Right lobe of liver (tissue), 6 donors: ENCODE data around the gene BCAM. TPM values are rescaled to one million over a fixed set of nuclear protein-coding genes. Genes with fewer than 3 reads are reported as not detected.

Experiments used
- ATAC-seq, 4 donors: fragments of 200-7000 bp; cut with Tn5 transposase; one replicate each; pipeline ENCODE4 v1.9.1; 2020; ENCODE audit warnings: mild to moderate bottlenecking in 4 of 4, moderate library complexity in 4 of 4
- DNase-seq, 3 donors: peaks; one replicate each; pipeline ENCODE4 v3.0.0-alpha.2; 2020
- H3K27ac ChIP-seq, 3 donors: fragments of 200-600 bp; one replicate each; pipeline ENCODE4 v1.8.0; 2022
- H3K27me3 ChIP-seq, 2 donors: fragments of 200-600 bp; one replicate each; pipeline ENCODE4 v1.8.0; 2022
- H3K36me3 ChIP-seq, 4 donors: fragments of 200-600 bp; sonication (generic) in 1 of 4; one replicate each; pipeline versions ENCODE4 v1.5.1 to v1.8.0; 2017 to 2022; ENCODE audit warnings: control low read depth in 1 of 4
- H3K4me1 ChIP-seq, 4 donors: fragments of 200-600 bp; sonication (generic) in 1 of 4; one replicate each; pipeline versions ENCODE4 v1.5.1 to v1.8.0; 2017 to 2022; ENCODE audit warnings: control low read depth in 1 of 4
- H3K4me3 ChIP-seq, 3 donors: fragments of 200-600 bp; one replicate each; pipeline ENCODE4 v1.8.0; 2022
- H3K9me3 ChIP-seq, 4 donors: fragments of 200-600 bp; sonication (generic) in 1 of 4; one replicate each; pipeline versions ENCODE4 v1.5.1 to v1.8.0; 2017 to 2022; ENCODE audit warnings: control low read depth in 1 of 4
- CTCF ChIP-seq, 4 donors: fragments of 200-600 bp in 3 of 4; fragments of 450-650 bp in 1 of 4; IDR thresholded peaks; one replicate each; pipeline versions ENCODE4 v1.5.1 to v1.8.0; 2016 to 2022; ENCODE audit warnings: antibody characterized with exemption in 4 of 4, mild to moderate bottlenecking in 2 of 4
- POLR2A ChIP-seq: fragments of 450-650 bp; IDR thresholded peaks from one replicate; pipeline ENCODE4 v1.6.1; 2017; ENCODE audit warnings: antibody characterized with exemption, mild to moderate bottlenecking
- WGBS: methylation state at CpG from one replicate; pipeline ENCODE4 v1.1.6; 2018; ENCODE audit warnings: low coverage, low lambda C conversion rate; ENCODE audit not compliant: insufficient coverage; ENCODE audit errors: missing lambda C conversion rate; 5-methylcytosine and 5-hydroxymethylcytosine counted together
- intact Hi-C, 2 donors: fragments of 100-400 bp; cut with DNase I; formaldehyde crosslinking; loops; one replicate each; pipeline versions ENCODE4 v1.11.2 to v1.14.1; 2022
- total RNA-seq, 6 experiments: library from RNA; depleted of rRNA in 2 of 6; stranded (reverse); fragments of >200 nt in 2 of 6; fragmentation: NEBNext Ultra II Directional in 3 of 6; extraction: Animal tissue kit (Norgen Biotek cat#: 25700) in 3 of 6; gene quantifications; one replicate each; pipeline versions ENCODE4 v1.1.0 to v1.2.4, GENCODE V29; 2016 to 2023
- donor health status: DM: no; HTN: yes; CAD: no.
- donor health status: DM: no; HTN: no; CAD: no.
- donor health status: DM: no; HTN: no; CAD: no.
- donor health status: DM: no; HTN: yes; CAD: no.
- donor health status: DM: no; HTN: yes; CAD: no.

BCAM gene
- total RNA-seq, 6 experiments from 2014 or later, result 26.5 to 48.3 (median 32.7) TPM

GRCh38 chr19:44807652-44808462 is 1.0 kb upstream of the BCAM start:
- Histone ChIP-seq H3K9me3 (no peaks in the 10 kb centered on the region), H3K27me3 (no peaks in the 10 kb centered on the region), H3K4me3 (peak overlapping the region in 1 of 3 donors; percentile 56), H3K4me1 (peaks cover 0 to 23% (median 10%) of the 10 kb centered on the region in 4 donors), H3K27ac (peak overlapping the region; percentile 38 to 75 (median 72)), H3K36me3 (no peaks in the 10 kb centered on the region)
- 11% methylated on average over 9 of the region's 14 CpGs for WGBS
- intact Hi-C loops, result no loop called here
- peak; percentile 80 to 82 (median 81) for DNase-seq
- TF ChIP-seq CTCF (IDR thresholded peaks at IDR 0.05) (peak; percentile 42 to 58 (median 54)), POLR2A (no peak)
- ATAC-seq, result peak; percentile 69 to 83 (median 74)

DNA sequence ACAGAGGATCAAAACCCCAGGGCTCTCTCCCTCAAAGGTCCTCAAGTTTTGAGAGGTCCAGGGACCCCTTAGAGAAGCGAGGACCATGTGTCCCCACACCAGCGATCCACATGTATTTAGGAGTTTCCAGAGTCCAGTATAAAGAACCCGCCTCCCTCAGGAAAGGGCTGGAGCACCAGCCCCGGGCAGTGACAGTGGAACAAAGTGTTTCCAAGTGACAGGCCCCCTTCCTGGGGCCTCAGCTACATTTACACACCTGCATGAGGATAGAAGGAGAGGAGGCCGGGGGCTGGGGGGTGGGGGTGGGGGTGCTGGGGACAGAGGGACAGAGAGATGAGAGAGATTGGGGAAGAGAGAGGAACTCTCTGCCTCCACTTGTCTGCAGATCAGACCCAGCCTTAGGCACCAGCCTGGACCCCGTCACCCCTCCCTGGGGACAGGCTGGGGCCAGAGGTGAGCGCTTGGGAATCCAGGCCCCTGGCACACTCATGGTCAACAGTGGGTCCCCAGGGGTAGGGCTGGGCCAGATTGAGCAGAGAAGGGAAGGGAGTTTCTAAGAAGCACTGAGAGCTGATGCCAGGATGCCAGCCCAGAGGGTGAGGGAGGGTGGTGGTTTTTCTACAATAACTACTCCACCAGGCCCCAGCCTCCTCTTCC is 802 bp downstream of the BCAM start:
- TF ChIP-seq POLR2A, result no peak
- no peak for TF ChIP-seq CTCF (IDR thresholded peaks at IDR 0.05)
- H3K36me3 ChIP-seq, result no peaks in the 10 kb centered on the region
- 46% methylated on average over 4 of the region's 7 CpGs for WGBS
- H3K4me3 ChIP-seq, result peak overlapping the region; percentile 53 to 56 (median 54)
- intact Hi-C loops, result no loop called here
- H3K27ac ChIP-seq, result no peak overlapping the region
- no peaks in the 10 kb centered on the region for H3K9me3 ChIP-seq
- H3K4me1 ChIP-seq, result peaks cover 0 to 23% (median 10%) of the 10 kb centered on the region in 4 donors
- no peak for ATAC-seq
- DNase-seq, result no peak
- no peaks in the 10 kb centered on the region for H3K27me3 ChIP-seq

GRCh38 chr19:44810234-44811121 is 1.6 kb downstream of the BCAM start:
- TF ChIP-seq CTCF (IDR thresholded peaks at IDR 0.05) (no peak), POLR2A (no peak)
- 87% methylated on average over 6 of the region's 13 CpGs for WGBS
- DNase-seq, result no peak

GRCh38 chr19:44811122-44811419 is 2.2 kb downstream of the BCAM start:
- no peak for ATAC-seq
- Histone ChIP-seq H3K27me3 (no peaks in the 10 kb centered on the region), H3K4me3 (no peak overlapping the region), H3K4me1 (peaks cover 0 to 23% (median 10%) of the 10 kb centered on the region in 4 donors), H3K27ac (no peak overlapping the region), H3K9me3 (no peaks in the 10 kb centered on the region), H3K36me3 (no peaks in the 10 kb centered on the region)
- intact Hi-C loops, result no loop called here
- no peak for DNase-seq
- WGBS, result no CpG with 5 or more reads among the region's 7 CpGs
- TF ChIP-seq CTCF (IDR thresholded peaks at IDR 0.05) (no peak), POLR2A (no peak)

More at GRCh38 chr19:44810234-44811121, 1.6 kb downstream of the BCAM start:
- ATAC-seq, result no peak
- H3K27me3 ChIP-seq, result no peaks in the 10 kb centered on the region
- no peak overlapping the region for H3K4me3 ChIP-seq
- H3K27ac ChIP-seq, result no peak overlapping the region
- no peaks in the 10 kb centered on the region for H3K9me3 ChIP-seq
- intact Hi-C loops, result no loop called here
- H3K36me3 ChIP-seq, result no peaks in the 10 kb centered on the region
- peaks cover 0 to 23% (median 10%) of the 10 kb centered on the region in 4 donors for H3K4me1 ChIP-seq
